HG02588 (cell line): ENCODE data around the gene BCL2L2.
"Not testable (repeated sequence)": the region's sequence is repeated elsewhere in the genome, so short reads cannot be mapped to it uniquely, and the experiment has no call there.

Experiments used
- ATAC-seq: cut with Tn5 transposase; IDR thresholded peaks from one replicate; pipeline ENCODE4 v1.9.1; 2021; ENCODE audit warnings: mild to moderate bottlenecking, moderate library complexity; ENCODE audit not compliant: unreplicated experiment

BCL2L2 gene, protein sequence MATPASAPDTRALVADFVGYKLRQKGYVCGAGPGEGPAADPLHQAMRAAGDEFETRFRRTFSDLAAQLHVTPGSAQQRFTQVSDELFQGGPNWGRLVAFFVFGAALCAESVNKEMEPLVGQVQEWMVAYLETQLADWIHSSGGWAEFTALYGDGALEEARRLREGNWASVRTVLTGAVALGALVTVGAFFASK

GRCh38 chr14:23306412-23307145 lies at the start of gene BCL2L2:
Gene BCL2L2, plus strand, starts transcription at chr14:23306833. Its CDS starts 935 bp downstream, at chr14:23307768.
- no peak for ATAC-seq

- no peak for ATAC-seq
Observed at GRCh38 chr14:23258256-23258655, 48.4 kb upstream of the BCL2L2 start.

GRCh38 chr14:23259426-23259825 lies 47.2 kb upstream of the BCL2L2 start:
- ATAC-seq = no peak

DNA sequence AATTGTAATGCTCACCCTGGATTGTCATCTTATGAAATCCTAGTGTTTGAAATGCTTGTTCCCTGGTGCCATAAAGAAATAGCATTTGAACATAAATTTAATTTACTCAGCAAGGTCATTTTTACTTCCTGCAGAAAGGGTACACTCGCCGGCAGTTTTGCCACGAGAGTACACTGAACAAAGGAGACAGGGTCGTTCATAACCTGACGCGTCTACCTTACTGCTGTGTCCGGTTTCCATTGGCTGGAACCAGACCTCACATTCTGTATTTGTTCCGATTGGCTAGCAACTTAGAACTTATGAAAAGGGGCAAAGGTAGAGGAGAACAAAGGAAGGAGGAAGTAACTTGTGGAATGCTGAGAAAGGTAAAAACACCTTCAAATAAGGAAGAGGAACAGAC lies 45.8 kb upstream of the BCL2L2 start:
- not testable (repeated sequence) for ATAC-seq

DNA sequence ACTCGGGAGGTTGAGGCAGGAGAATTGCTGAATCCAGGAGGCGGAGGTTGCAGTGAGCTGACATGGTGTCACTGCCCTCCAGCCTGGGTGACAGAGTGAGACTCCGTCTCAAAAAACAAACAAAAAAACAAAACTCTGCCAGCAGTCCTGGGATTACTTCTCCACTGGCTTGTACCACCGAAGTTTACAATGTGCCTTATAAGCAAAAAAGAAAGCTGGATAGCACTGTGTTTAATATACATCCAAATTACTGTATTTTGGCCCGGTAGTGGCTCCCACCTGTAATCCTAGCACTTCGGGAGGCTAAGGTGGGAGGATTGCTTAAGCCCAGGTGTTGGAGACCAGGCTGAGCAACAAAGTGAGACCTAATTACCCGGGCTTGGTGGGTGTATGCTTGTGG lies 37.4 kb upstream of the BCL2L2 start:
- no peak for ATAC-seq

DNA sequence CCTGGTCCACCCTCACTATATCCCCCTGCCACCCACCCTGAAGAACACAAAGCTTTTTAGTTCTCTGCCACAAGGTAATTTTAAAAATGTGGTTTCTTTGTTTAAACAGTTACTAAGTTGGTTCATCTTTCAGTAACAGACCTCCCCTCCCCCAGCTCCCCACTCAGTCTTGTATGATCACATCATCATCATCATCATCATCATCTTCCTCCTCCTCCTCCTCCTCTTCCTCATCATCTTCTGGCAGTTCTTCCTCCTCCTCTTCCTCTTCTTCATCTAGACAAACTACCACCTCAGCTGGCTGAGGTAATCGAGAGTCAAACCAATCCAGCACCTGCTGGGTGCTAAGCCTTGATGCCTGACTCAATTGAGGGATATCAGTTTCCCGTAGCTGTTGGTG lies 31.2 kb upstream of the BCL2L2 start:
- no peak for ATAC-seq

DNA sequence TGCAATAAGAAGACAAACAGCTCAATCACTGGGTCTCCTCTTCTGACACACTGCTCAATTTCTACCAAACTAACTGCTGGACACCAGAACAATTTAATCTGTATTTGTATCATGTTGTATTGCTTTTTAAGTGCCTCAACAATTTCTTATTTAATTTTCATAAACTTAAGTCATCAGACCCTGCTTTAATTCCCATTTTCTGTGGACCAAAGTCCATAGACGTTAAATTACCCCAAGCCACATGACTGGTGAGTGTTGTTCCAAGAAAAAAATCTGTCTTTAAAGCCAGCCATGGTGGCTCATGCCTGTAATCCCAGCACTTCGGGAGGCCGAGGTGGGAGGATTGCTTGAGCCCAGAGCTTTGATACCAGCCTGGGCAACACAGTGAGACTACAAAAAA lies 29.4 kb upstream of the BCL2L2 start:
- ATAC-seq = no peak

DNA sequence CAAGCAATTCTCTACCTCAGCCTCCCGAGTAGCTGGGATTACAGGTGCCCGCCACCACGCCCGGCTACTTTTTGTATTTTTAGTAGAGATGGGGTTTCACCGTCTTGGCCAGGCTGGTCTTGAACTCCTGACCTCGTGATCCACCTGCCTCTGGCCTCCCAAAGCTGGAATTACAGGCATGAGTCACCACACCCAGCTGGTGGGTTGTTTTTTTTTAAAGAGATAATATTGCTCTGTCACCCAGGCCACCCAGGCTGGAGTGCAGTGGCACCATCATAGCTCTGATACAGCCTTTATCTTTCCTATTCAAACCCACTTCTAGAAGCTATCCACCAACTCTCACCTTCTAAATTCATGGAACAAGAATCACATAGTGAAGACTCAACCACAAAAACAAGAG lies 28.7 kb upstream of the BCL2L2 start:
- not testable (repeated sequence) for ATAC-seq

DNA sequence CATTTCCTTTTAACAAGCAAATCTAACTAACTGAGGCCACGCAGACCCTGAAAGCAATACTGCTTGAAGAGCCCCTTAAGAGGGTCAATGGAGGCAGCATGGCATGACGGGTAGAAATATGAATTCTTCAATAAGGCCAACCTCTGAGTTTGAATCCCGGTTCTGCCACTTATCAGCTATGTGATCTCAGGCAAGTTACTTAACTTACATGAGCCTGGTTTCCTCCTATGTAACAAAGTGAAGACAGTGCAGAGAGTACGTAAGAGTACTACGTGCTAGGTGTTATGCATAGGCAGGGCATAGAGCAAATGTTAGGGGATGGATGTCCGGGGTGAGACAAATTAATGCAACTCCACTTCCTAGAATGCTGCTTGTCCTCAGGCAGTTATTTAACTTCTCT lies 25.4 kb upstream of the BCL2L2 start:
- no peak for ATAC-seq

- no peak for ATAC-seq
Observed at GRCh38 chr14:23284654-23285529, 21.7 kb upstream of the BCL2L2 start.

DNA sequence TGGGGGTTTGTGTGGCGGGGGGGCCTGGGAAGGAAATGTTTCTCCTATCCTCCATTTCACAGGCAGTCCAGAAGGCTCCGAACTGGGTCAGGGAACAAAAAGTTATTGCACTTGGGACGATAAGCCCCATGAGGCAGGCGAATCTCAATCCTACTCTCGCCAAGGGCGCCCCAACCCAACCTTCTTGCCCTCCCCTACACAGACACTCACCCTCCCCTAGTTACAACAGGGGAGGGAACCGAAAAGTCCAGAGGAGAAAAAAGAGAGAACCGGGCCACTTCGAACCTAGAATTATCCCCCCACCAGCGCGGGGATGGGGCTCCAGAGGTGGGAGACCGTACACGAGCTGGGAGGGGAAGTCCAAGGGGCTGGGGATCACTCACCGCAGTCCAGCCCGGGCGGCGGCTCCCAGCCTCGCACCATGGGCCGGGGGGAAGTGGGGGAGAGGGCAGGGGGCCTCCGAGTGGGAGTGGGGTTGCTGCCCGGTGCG lies 21.1 kb upstream of the BCL2L2 start:
- ATAC-seq = peak; percentile 28

- peak; percentile 97 for ATAC-seq
Observed at GRCh38 chr14:23286020-23286901, 20.4 kb upstream of the BCL2L2 start, which contains the start of gene HOMEZ. Gene HOMEZ, minus strand, starts transcription at chr14:23286132. Its CDS starts 180 bp downstream, at chr14:23285952.

- no peak for ATAC-seq
Observed at GRCh38 chr14:23286902-23287479, 19.6 kb upstream of the BCL2L2 start.

GRCh38 chr14:23294734-23295561 lies 11.7 kb upstream of the BCL2L2 start:
- ATAC-seq = no peak

DNA sequence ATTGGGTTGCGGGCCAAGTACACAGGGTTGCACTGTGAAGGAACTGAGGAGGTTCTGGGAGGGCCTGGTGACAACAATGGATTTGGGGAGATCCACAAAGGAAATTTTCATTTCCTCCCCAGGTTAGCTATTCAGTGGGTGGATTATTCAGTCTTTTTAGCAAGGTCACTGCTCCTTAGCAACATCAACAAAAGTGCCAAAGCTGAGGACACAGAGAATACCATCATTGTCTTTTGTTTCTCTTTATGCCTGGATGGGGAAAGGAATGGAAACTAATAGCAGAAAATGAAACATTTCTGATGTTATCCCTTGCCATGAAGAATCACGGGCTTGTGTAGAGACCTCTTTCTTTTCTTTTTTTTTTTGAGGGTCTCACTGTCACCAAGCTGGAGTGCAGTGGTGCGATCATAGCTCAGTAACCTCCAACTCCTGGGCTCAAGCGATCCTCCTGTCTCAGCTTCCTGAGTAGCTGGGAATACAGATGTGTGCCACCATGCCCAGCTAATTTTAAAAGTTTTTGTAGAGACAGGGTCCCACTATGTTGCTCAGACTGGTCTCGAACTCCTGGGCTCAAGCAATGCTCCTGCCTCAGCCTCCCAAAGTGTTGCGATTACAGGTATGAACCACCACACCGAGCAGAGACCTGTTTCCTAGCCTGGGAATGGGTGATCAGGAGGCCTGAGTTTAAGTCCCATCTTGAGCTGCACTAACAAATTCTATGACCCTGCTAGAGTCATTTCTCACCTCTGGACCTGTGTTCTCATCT lies 10.4 kb upstream of the BCL2L2 start:
- ATAC-seq = no peak

DNA sequence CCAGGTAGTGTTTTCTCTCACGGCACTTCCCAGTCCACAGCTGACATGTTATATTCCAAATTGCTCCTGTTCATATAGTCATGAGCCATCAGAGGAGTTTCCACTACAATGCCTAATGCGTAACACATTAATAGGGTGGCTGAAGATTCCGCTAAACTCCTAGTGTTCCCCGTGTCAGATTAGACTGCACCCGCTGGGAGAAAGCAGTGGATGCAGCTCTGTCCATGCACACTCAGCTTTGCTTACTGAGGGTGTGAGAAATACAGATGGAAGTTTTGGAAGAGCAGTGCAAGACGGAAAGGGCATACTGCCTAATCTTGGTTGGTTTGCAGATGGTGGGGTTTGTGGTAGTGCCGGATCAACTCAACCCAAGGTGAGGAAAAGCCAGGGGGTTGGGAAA lies 9.5 kb upstream of the BCL2L2 start:
- no peak for ATAC-seq

- ATAC-seq = no peak
Observed at GRCh38 chr14:23297611-23298277, 8.9 kb upstream of the BCL2L2 start.
